Small intestine (tissue), 7 donors: ENCODE measurements around the gene LMOD2. TPM values are rescaled to one million over a fixed set of nuclear protein-coding genes. Genes with fewer than 3 reads are reported as not detected.
A peak's percentile ranks its signal among the peaks of the same experiment; 100 is the strongest.

Source experiments
- DNase-seq, 2 donors: peaks; one replicate each; pipeline versions ENCODE4 v3.0.0 to v3.0.0-alpha.2; 2013
- FAIRE-seq: peaks from 2 replicates; lab custom pipeline; 2012; peaks lifted over from hg19 to GRCh38; lab: Jason Lieb, UNC
- H3K27ac ChIP-seq, 3 donors: one replicate each; pipeline ENCODE4 v1.5.1; 2013; ENCODE audit warnings: low read length in 2 of 3, mild to moderate bottlenecking in 2 of 3, control low read depth in 1 of 3, inconsistent platforms in 1 of 3, low read depth in 1 of 3, moderate library complexity in 1 of 3
- H3K27me3 ChIP-seq, 3 donors: one replicate each; pipeline ENCODE4 v1.6.1; 2013; ENCODE audit warnings: low read length in 3 of 3, inconsistent platforms in 1 of 3; ENCODE audit not compliant: control insufficient read depth in 3 of 3, insufficient read depth in 3 of 3
- H3K36me3 ChIP-seq, 3 donors: one replicate each; pipeline ENCODE4 v1.6.1; 2013; ENCODE audit warnings: low read length in 3 of 3, inconsistent platforms in 1 of 3, low read depth in 1 of 3, mild to moderate bottlenecking in 1 of 3, moderate library complexity in 1 of 3; ENCODE audit not compliant: control insufficient read depth in 3 of 3, insufficient read depth in 2 of 3
- H3K4me1 ChIP-seq, 3 donors: one replicate each; pipeline ENCODE4 v1.6.1; 2013; ENCODE audit warnings: low read length in 2 of 3, inconsistent platforms in 1 of 3, low read depth in 1 of 3, mild to moderate bottlenecking in 1 of 3, moderate library complexity in 1 of 3; ENCODE audit not compliant: control insufficient read depth in 3 of 3, insufficient read depth in 2 of 3
- H3K4me3 ChIP-seq, 3 donors: one replicate each; pipeline ENCODE4 v1.5.1; 2013; ENCODE audit warnings: low read length in 3 of 3, control low read depth in 1 of 3, inconsistent platforms in 1 of 3, low read depth in 1 of 3, mild to moderate bottlenecking in 1 of 3, moderate library complexity in 1 of 3
- H3K9me3 ChIP-seq, 2 donors: one replicate each; pipeline ENCODE4 v1.6.1; 2013; ENCODE audit warnings: low read depth in 1 of 2, low read length in 1 of 2; ENCODE audit not compliant: control insufficient read depth in 2 of 2, insufficient read depth in 1 of 2
- WGBS, 3 donors: extraction: QIAGEN DNeasy Blood & Tissue Kit; methylation state at CpG; one replicate each; pipeline ENCODE4 v1.1.7; 2013; 5-methylcytosine and 5-hydroxymethylcytosine counted together
- polyA plus RNA-seq, 4 donors: library from polyadenylated mRNA; stranded (reverse) in 3 of 4; unstranded in 1 of 4; fragments of 200-250 nt in 3 of 4; fragments of 120-200 nt in 1 of 4; gene quantifications; one replicate each; pipeline versions ENCODE4 v1.2.1 to v1.2.3, GENCODE V29; 2013
- donor health status: healthy with polysubstance abuse.
- donor health status: control.
- donor health status: control.
- donor health status: Bipolar disorder and iron deficiency.
- donor health status: healthy.

LMOD2 gene
- polyA plus RNA-seq, 4 donors: 0.04 to 1.6 (median 0.42) TPM

- DNase-seq (no peak), FAIRE-seq (no peak)
- Histone ChIP-seq H3K36me3 (peaks cover 0 to 6% (median 5%) of the 10 kb centered on the region in 3 donors), H3K27me3 (no peaks in the 10 kb centered on the region), H3K9me3 (no peaks in the 10 kb centered on the region), H3K27ac (no peak overlapping the region), H3K4me1 (no peaks in the 10 kb centered on the region), H3K4me3 (no peak overlapping the region)
- 91 to 93% (median 92%) methylated on average over 3 of the region's 3 CpGs for WGBS, 3 donors
Measured at GRCh38 chr7:123680580-123680979, 24.9 kb downstream of the LMOD2 start.

GRCh38 chr7:123681561-123681960 is 25.9 kb downstream of the LMOD2 start:
- 60 to 66% (median 63%) methylated on average over 2 of the region's 2 CpGs for WGBS, 3 donors
- Histone ChIP-seq H3K4me3 (no peak overlapping the region), H3K4me1 (no peaks in the 10 kb centered on the region), H3K36me3 (peaks cover 0 to 6% (median 5%) of the 10 kb centered on the region in 3 donors), H3K27ac (no peak overlapping the region), H3K9me3 (no peaks in the 10 kb centered on the region), H3K27me3 (no peaks in the 10 kb centered on the region)
- FAIRE-seq (no peak), DNase-seq (no peak)

- peak; percentile 70 to 76 for DNase-seq
- peaks cover 0 to 8% (median 5%) of the 10 kb centered on the region in 3 donors for H3K36me3 ChIP-seq
Measured at GRCh38 chr7:123682690-123683089, 27.0 kb downstream of the LMOD2 start.

GRCh38 chr7:123687161-123687560 is 31.5 kb downstream of the LMOD2 start:
- no peaks in the 10 kb centered on the region for H3K4me1 ChIP-seq
- DNase-seq: no peak
- no peaks in the 10 kb centered on the region for H3K9me3 ChIP-seq
- no peak overlapping the region for H3K27ac ChIP-seq
- no peak overlapping the region for H3K4me3 ChIP-seq
- H3K36me3 ChIP-seq: peaks cover 0 to 5% (median 4%) of the 10 kb centered on the region in 3 donors
- H3K27me3 ChIP-seq: no peaks in the 10 kb centered on the region
- 93 to 97% (median 96%) methylated on average over 2 of the region's 2 CpGs for WGBS, 3 donors
- FAIRE-seq: no peak

More at GRCh38 chr7:123682690-123683089, 27.0 kb downstream of the LMOD2 start:
- no peaks in the 10 kb centered on the region for H3K9me3 ChIP-seq
- no peaks in the 10 kb centered on the region for H3K27me3 ChIP-seq
- peak; percentile 95 for FAIRE-seq
- H3K4me3 ChIP-seq: no peak overlapping the region
- WGBS, 3 donors: 80 to 85% (median 85%) methylated on average over 1 of the region's 1 CpG
- H3K4me1 ChIP-seq: no peaks in the 10 kb centered on the region
- no peak overlapping the region for H3K27ac ChIP-seq

- DNase-seq (no peak), FAIRE-seq (no peak)
- Histone ChIP-seq H3K4me3 (no peak overlapping the region), H3K9me3 (no peaks in the 10 kb centered on the region), H3K27ac (no peak overlapping the region), H3K36me3 (peaks cover 2 to 10% (median 7%) of the 10 kb centered on the region in 3 donors), H3K4me1 (no peaks in the 10 kb centered on the region), H3K27me3 (no peaks in the 10 kb centered on the region)
- 73 to 91% (median 85%) methylated on average over 1 of the region's 1 CpG for WGBS, 3 donors
Measured at GRCh38 chr7:123687727-123688126, 32.1 kb downstream of the LMOD2 start.

- no peak overlapping the region for H3K27ac ChIP-seq
- H3K27me3 ChIP-seq: no peaks in the 10 kb centered on the region
- no peak overlapping the region for H3K4me3 ChIP-seq
- no peak for FAIRE-seq
- H3K4me1 ChIP-seq: no peaks in the 10 kb centered on the region
- 30 to 52% (median 48%) methylated on average over 3 of the region's 3 CpGs for WGBS, 3 donors
- no peak for DNase-seq
- H3K9me3 ChIP-seq: no peaks in the 10 kb centered on the region
- H3K36me3 ChIP-seq: peaks cover 2 to 14% (median 7%) of the 10 kb centered on the region in 3 donors
Measured at GRCh38 chr7:123689250-123689649, 33.6 kb downstream of the LMOD2 start.

GRCh38 chr7:123690550-123690949 is 34.9 kb downstream of the LMOD2 start:
- 93 to 100% (median 94%) methylated on average over 2 of the region's 2 CpGs for WGBS, 3 donors
- no peaks in the 10 kb centered on the region for H3K27me3 ChIP-seq
- H3K4me3 ChIP-seq: no peak overlapping the region
- DNase-seq: no peak
- no peak overlapping the region for H3K27ac ChIP-seq
- no peaks in the 10 kb centered on the region for H3K9me3 ChIP-seq
- peaks cover 2 to 14% (median 9%) of the 10 kb centered on the region in 3 donors for H3K36me3 ChIP-seq
- no peak for FAIRE-seq
- H3K4me1 ChIP-seq: no peaks in the 10 kb centered on the region

- FAIRE-seq (no peak), DNase-seq (no peak)
- Histone ChIP-seq H3K4me1 (no peaks in the 10 kb centered on the region), H3K27me3 (no peaks in the 10 kb centered on the region), H3K4me3 (no peak overlapping the region), H3K27ac (no peak overlapping the region), H3K9me3 (no peaks in the 10 kb centered on the region), H3K36me3 (peaks cover 2 to 14% (median 7%) of the 10 kb centered on the region in 3 donors)
- WGBS, 3 donors: 96 to 100% (median 98%) methylated on average over 6 of the region's 6 CpGs
Measured at GRCh38 chr7:123692471-123692877, 36.8 kb downstream of the LMOD2 start.
